Measurements from ENCODE around the gene TMEM40. TPM values are rescaled to one million over a fixed set of nuclear protein-coding genes. Genes with fewer than 3 reads are reported as not detected.
"Not testable (repeated sequence)": the region's sequence is repeated elsewhere in the genome, so short reads cannot be mapped to it uniquely, and the experiment has no call there.

TMEM40 gene
- total and polyA plus RNA-seq, 2 experiments from 2014 or later, result 0.14 to 0.48 TPM

- no peaks in the 10 kb centered on the region for H3F3A ChIP-seq (replicated peaks; ENCODE audit: low read depth)
- no peak overlapping the region for H3K27ac ChIP-seq (ENCODE audit: low read depth)
- H3K27me3 ChIP-seq (ENCODE audit: insufficient read depth), result no peaks in the 10 kb centered on the region
- H3K4me3 ChIP-seq, result no peak overlapping the region
- TF ChIP-seq EZH2phosphoT487 (IDR thresholded peaks at IDR 0.05; ENCODE audit: unreplicated experiment) (no peak), STAT1 (IDR thresholded peaks at IDR 0.05; ENCODE audit: unreplicated experiment) (no peak), ZNF331 (CRISPR knock-in tag; IDR thresholded peaks at IDR 0.05; ENCODE audit: low read depth) (no peak), JUNB (IDR thresholded peaks at IDR 0.05; ENCODE audit: unreplicated experiment) (no peak), CTCF (conservative IDR thresholded peaks at IDR 0.05; ENCODE audit: low read depth in 2 of 2) (no peak), EZH2 (IDR thresholded peaks at IDR 0.05; ENCODE audit: low read depth, unreplicated experiment) (no peak), ZNF114 (CRISPR knock-in tag; IDR thresholded peaks at IDR 0.05) (no peak), REST (IDR thresholded peaks at IDR 0.05; ENCODE audit: unreplicated experiment) (no peak), ETS1 (IDR thresholded peaks at IDR 0.05) (no peak)
- DNase-seq (ENCODE audit: low spot score), result no peak
- H2AFZ ChIP-seq, result no peak overlapping the region
- H3K27me3 Mint-ChIP-seq (ENCODE audit: insufficient read depth, low read depth, poor library complexity), result peaks cover 2% of the 10 kb centered on the region
- no peak for ATAC-seq
- H3K4me2 ChIP-seq, result no peak overlapping the region
- H3K9me3 Mint-ChIP-seq, result no peaks in the 10 kb centered on the region; the same call in 2 of the 3 replicates
- H3K4me3 Mint-ChIP-seq, result no peak overlapping the region
- no peaks in the 10 kb centered on the region for H3K36me3 Mint-ChIP-seq (ENCODE audit: low read depth)
- no peak overlapping the region for H3K27ac Mint-ChIP-seq
- H3K9me2 ChIP-seq (ENCODE audit: insufficient read depth), result no peaks in the 10 kb centered on the region
- no peaks in the 10 kb centered on the region for H3K4me1 ChIP-seq (ENCODE audit: insufficient read depth)
- H4K20me1 ChIP-seq (replicated peaks; ENCODE audit: insufficient read depth), result no peaks in the 10 kb centered on the region
- 0 out of 3 replicates have a peak, but pooled peaks cover 7% of the 10 kb centered on the region for H3K4me1 Mint-ChIP-seq
- H3K79me2 ChIP-seq (replicated peaks; ENCODE audit: insufficient read depth), result no peaks in the 10 kb centered on the region
- H3K36me3 ChIP-seq (ENCODE audit: insufficient read depth), result no peaks in the 10 kb centered on the region
Measured at GRCh38 chr3:12777171-12777570, 18.1 kb upstream of the TMEM40 start.

- not testable (repeated sequence) for H3K9me3 Mint-ChIP-seq; H3K79me2 ChIP-seq (replicated peaks; ENCODE audit: insufficient read depth); H3K27me3 ChIP-seq (ENCODE audit: insufficient read depth); H3K27ac Mint-ChIP-seq; ATAC-seq; H3K4me2 ChIP-seq; H3K4me1 ChIP-seq (ENCODE audit: insufficient read depth); H3K27me3 Mint-ChIP-seq (ENCODE audit: insufficient read depth, low read depth, poor library complexity); H3K36me3 ChIP-seq (ENCODE audit: insufficient read depth); H3F3A ChIP-seq (replicated peaks; ENCODE audit: low read depth); H3K4me3 Mint-ChIP-seq; H3K9me2 ChIP-seq (ENCODE audit: insufficient read depth); H3K36me3 Mint-ChIP-seq (ENCODE audit: low read depth); H4K20me1 ChIP-seq (replicated peaks; ENCODE audit: insufficient read depth); H2AFZ ChIP-seq; DNase-seq (ENCODE audit: low spot score); H3K4me1 Mint-ChIP-seq; H3K4me3 ChIP-seq; H3K27ac ChIP-seq (ENCODE audit: low read depth)
Measured at GRCh38 chr3:12775970-12776369, 16.9 kb upstream of the TMEM40 start.

Measured in GM23338 (cell line).